Peyer's patch (tissue), 4 donors: Measurements from ENCODE around the gene EBF4. TPM values are rescaled to one million over a fixed set of nuclear protein-coding genes. Genes with fewer than 3 reads are reported as not detected.

ENCODE experiments used
- DNase-seq, 3 donors: peaks; one replicate each; pipeline ENCODE4 v3.0.0-alpha.2; 2017 to 2019
- H3K27ac ChIP-seq, 4 donors: fragments of 200-600 bp; sonication (generic); one replicate each; pipeline ENCODE4 v1.5.1; 2016 to 2019
- H3K27me3 ChIP-seq, 2 donors: fragments of 200-600 bp; sonication (generic); one replicate each; pipeline ENCODE4 v1.5.1; 2019
- H3K36me3 ChIP-seq, 3 donors: fragments of 200-600 bp; sonication (generic); one replicate each; pipeline ENCODE4 v1.5.1; 2016 to 2019
- H3K4me1 ChIP-seq, 4 donors: fragments of 200-600 bp; sonication (generic); one replicate each; pipeline ENCODE4 v1.5.1; 2016 to 2019
- H3K4me3 ChIP-seq, 4 donors: fragments of 200-600 bp; sonication (generic); 1 replicate in 3 of 4; 2 replicates in 1 of 4; pipeline ENCODE4 v1.5.1; 2016 to 2019; ENCODE audit warnings: mild to moderate bottlenecking in 1 of 4
- H3K9me3 ChIP-seq, 4 donors: fragments of 200-600 bp; sonication (generic); one replicate each; pipeline ENCODE4 v1.5.1; 2016 to 2019; ENCODE audit warnings: mild to moderate bottlenecking in 1 of 4
- POLR2A ChIP-seq, 2 donors: fragments of 450-650 bp; IDR thresholded peaks; one replicate each; pipeline ENCODE4 v1.5.1; 2017; ENCODE audit warnings: antibody characterized with exemption in 2 of 2, mild to moderate bottlenecking in 2 of 2, moderate library complexity in 2 of 2
- total RNA-seq, 4 donors: library from RNA; depleted of rRNA; stranded (reverse); fragments of >200 nt; gene quantifications; one replicate each; pipeline ENCODE4 v1.1.0, GENCODE V29; 2016
- TF ChIP-seq, protein P1 (sequence below), 6 experiments: fragments of 450-650 bp in 4 of 6; fragments of 200-600 bp in 2 of 6; sonication (generic) in 1 of 6; IDR thresholded peaks; one replicate each; pipeline ENCODE4 v1.5.1; 2017 to 2019; ENCODE audit warnings: antibody characterized with exemption in 6 of 6, mild to moderate bottlenecking in 3 of 6, moderate library complexity in 1 of 6

Gene EBF4
- total RNA-seq, 4 donors from 2014 or later, result 1.4 to 17.3 (median 5.1) TPM

DNA sequence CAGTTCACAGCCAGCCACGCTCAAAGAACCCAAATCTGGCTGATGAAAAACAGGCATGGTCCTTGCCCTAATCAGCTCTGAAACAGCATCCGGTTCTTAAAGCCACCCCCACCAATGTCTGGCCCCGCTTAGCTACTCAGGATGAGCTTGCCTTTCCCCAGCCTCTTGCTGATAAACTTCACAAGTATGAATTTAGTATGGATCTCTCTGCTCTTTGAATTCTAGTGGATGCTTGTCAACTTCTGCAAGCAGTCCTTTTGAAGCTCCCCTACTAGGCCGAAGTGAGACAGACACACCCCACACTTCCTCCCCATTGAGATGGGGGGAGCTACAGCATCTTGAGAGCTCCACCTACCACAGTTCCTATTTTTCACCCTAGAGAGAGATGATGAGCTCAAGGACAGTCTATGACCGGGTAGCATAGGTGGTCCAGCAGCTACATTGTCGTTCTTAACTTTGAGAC is 36.7 kb downstream of the EBF4 start:
- Histone ChIP-seq H3K27me3 (no peaks in the 10 kb centered on the region), H3K4me1 (no peaks in the 10 kb centered on the region), H3K9me3 (no peaks in the 10 kb centered on the region), H3K36me3 (no peaks in the 10 kb centered on the region), H3K4me3 (no peak overlapping the region), H3K27ac (no peak overlapping the region)
- no peak for TF ChIP-seq POLR2A (IDR thresholded peaks at IDR 0.05)
- TF ChIP-seq, protein P1, sequence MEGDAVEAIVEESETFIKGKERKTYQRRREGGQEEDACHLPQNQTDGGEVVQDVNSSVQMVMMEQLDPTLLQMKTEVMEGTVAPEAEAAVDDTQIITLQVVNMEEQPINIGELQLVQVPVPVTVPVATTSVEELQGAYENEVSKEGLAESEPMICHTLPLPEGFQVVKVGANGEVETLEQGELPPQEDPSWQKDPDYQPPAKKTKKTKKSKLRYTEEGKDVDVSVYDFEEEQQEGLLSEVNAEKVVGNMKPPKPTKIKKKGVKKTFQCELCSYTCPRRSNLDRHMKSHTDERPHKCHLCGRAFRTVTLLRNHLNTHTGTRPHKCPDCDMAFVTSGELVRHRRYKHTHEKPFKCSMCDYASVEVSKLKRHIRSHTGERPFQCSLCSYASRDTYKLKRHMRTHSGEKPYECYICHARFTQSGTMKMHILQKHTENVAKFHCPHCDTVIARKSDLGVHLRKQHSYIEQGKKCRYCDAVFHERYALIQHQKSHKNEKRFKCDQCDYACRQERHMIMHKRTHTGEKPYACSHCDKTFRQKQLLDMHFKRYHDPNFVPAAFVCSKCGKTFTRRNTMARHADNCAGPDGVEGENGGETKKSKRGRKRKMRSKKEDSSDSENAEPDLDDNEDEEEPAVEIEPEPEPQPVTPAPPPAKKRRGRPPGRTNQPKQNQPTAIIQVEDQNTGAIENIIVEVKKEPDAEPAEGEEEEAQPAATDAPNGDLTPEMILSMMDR (IDR thresholded peaks at IDR 0.05), result no peak
- DNase-seq, result no peak

DNA sequence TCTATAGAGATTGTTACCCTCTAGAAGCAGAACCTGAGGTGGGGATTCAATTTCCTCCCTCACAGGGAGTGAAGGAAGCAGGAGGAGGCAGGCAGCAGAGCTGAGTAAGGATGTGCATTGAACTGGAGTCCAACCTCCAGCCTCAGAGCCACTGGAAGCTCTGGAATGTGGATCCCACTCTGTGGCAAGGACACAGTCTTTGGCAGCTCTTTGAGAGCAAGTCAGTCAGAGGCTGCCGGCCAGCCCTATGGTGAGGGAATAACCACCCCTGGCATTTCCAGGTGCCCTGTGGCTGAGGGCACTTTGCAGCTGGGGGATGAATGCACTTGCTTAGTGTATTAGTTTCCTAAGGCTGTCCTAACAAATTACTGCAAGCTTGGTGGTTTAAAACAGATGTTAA is 37.2 kb downstream of the EBF4 start:
- Histone ChIP-seq H3K36me3 (no peaks in the 10 kb centered on the region), H3K9me3 (no peaks in the 10 kb centered on the region), H3K27ac (no peak overlapping the region), H3K27me3 (no peaks in the 10 kb centered on the region), H3K4me1 (no peaks in the 10 kb centered on the region), H3K4me3 (no peak overlapping the region)
- DNase-seq, result no peak
- TF ChIP-seq, protein P1 (IDR thresholded peaks at IDR 0.05), result no peak
- no peak for TF ChIP-seq POLR2A (IDR thresholded peaks at IDR 0.05)

DNA sequence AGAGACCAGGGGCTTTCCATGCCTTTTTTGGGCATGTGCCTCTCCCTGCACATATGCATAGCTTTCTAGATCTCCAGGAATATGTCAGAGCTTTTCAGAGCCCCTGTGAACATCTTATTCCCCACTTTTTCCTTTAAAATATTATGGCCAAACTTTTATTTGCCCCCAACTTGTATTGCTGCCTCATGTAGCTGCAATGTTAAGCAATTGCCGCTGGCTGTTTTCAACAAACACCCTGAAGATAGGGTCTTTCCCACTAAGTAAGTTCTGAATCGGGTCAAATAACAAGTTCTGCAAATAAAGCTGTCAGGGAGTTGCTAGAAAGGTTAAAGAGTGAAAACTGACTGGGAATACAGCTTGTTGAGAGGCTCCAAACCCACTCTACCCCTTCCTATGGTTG is 42.3 kb downstream of the EBF4 start:
- DNase-seq, result no peak
- Histone ChIP-seq H3K4me3 (no peak overlapping the region), H3K9me3 (no peaks in the 10 kb centered on the region), H3K27ac (no peak overlapping the region), H3K36me3 (no peaks in the 10 kb centered on the region), H3K27me3 (no peaks in the 10 kb centered on the region), H3K4me1 (no peaks in the 10 kb centered on the region)
- TF ChIP-seq, protein P1 (IDR thresholded peaks at IDR 0.05), result no peak
- TF ChIP-seq POLR2A (IDR thresholded peaks at IDR 0.05), result no peak

DNA sequence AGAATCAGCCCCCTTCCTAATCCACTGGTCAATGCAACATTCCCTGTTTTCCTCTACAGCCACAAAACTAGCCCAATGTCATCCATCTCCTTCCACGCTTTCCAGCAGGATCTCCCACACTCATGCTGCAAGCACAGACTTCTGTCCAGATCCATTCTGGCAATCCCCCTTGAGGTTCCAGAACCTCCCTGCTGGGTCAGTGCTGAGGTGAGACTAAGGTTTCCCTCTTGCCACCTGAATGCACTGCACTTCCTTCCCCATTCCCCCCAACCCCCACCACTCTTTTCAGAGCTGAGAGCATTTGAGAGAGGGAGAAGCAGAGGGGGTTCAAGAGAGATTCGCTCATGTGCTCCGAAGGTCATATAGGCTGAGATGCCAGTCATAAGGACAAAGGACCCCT is 43.9 kb downstream of the EBF4 start:
- DNase-seq, result no peak
- H3K4me1 ChIP-seq, result no peaks in the 10 kb centered on the region
- TF ChIP-seq, protein P1 (IDR thresholded peaks at IDR 0.05), result no peak
- TF ChIP-seq POLR2A (IDR thresholded peaks at IDR 0.05), result no peak

DNA sequence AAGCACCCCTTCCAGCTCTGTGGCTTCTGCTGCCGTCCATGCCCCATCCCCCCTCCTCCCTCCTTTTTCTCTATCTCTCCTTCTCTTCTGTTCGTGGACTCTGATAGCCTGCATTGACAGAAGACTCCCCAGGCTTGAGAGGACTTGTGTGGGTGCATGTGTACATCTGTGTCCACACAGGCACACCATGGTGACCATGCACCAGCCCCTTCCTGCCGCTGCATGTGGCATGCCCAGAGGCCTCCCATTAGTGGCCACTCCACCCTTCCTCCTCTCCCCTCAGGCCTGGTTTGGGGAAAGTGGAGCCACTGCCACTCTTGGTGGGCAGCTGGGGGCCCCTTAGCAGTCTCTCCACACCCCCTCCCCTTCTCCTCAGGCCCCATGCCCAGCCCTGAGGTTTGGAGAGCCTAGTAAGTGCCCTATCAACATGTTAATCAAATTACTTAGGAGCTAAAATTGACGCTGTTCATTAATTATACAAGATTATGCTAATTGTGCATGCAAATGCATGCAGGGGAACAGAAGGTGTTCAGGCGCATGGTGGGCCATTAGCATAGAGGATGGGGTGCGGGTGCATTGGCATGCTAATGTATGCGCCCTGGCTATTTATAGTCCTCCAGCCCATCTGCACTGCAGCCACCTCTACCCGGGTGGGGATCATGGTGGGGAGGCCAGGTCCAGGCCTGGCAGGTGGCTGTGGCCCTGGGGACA is 45.9 kb downstream of the EBF4 start:
- Histone ChIP-seq H3K4me3 (no peak overlapping the region), H3K9me3 (no peaks in the 10 kb centered on the region), H3K27me3 (no peaks in the 10 kb centered on the region), H3K36me3 (no peaks in the 10 kb centered on the region), H3K27ac (no peak overlapping the region), H3K4me1 (peaks cover 0 to 5% (median 2%) of the 10 kb centered on the region in 4 donors)
- no peak for DNase-seq
- TF ChIP-seq, protein P1 (IDR thresholded peaks at IDR 0.05), result no peak
- no peak for TF ChIP-seq POLR2A (IDR thresholded peaks at IDR 0.05)

More for the DNA sequence above, 43.9 kb downstream of the EBF4 start:
- Histone ChIP-seq H3K27me3 (no peaks in the 10 kb centered on the region), H3K4me3 (no peak overlapping the region), H3K9me3 (no peaks in the 10 kb centered on the region), H3K36me3 (no peaks in the 10 kb centered on the region), H3K27ac (no peak overlapping the region)
